Fibroblast of skin of back (primary cell): Measurements from ENCODE around the gene ARHGAP28.
"Not testable (repeated sequence)": the region's sequence is repeated elsewhere in the genome, so short reads cannot be mapped to it uniquely, and the experiment has no call there.

Experiments
- DNase-seq: peaks from one replicate; pipeline ENCODE4 v3.0.0-alpha.2; 2013

ARHGAP28 gene

DNA sequence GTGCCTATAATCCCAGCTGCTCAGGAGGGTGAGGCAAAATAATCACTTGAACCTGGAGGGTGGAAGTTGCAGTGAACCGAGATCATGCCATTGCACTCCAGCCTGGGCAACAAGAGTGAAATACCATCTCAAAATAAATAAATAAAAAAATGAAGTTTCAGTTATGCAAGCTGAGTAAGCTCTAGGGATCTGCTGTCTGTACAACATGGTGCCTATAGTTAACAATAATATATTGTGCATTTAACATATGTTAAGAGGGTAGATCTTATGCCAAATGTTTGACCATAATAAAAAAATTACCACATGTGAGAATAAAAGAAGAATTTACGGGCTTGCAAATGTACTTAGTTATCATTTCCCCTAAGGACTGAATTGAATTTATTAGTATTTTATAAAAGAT lies 208.9 kb downstream of the ARHGAP28 start:
- not testable (repeated sequence) for DNase-seq

- no peak for DNase-seq
These were observed 210.5 kb downstream of the ARHGAP28 start for GRCh38 chr18:6939972-6940371.

- no peak for DNase-seq
These were observed 210.9 kb downstream of the ARHGAP28 start for GRCh38 chr18:6940451-6940850.

DNA sequence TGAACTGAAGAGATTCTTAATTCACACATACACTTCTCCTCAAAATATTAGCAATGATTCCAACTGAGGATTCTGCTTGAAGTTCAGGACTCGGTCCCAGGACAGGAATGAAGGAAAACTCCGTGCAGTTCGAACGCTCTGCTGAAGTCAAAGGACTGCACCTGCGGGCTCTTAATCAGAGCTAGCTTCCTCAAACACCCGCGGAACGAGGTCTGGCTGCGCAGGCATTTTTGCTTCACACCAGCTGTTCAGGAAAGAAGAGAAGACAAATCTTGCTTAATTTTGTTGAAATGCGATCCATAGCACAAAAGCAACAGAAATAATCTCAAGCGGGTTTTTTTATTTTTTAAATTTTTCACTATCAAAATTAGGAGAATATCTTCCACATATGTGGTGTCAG lies 212.5 kb downstream of the ARHGAP28 start:
- no peak for DNase-seq

- DNase-seq: no peak
These were observed 213.2 kb downstream of the ARHGAP28 start for GRCh38 chr18:6942742-6943141.

DNA sequence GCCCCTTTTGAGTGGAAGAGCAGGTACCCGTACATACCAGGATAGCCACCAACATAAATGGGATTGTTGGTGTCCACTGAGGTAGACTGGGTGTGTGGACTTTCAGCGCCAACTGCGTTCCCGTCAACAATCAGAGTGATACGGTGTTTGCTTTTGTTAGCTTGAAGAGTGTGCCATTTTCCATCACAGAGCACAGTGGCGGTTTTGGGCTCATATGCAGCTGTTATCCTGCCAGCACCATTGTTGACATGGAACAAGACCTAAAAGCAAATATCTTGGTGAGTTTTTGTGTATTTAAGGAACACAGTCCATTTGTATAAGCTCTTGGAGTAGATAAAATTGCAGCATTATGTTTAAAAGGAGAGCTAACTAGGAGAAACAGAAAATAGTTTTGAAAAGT lies 213.6 kb downstream of the ARHGAP28 start:
- DNase-seq: no peak

GRCh38 chr18:6947338-6948030 lies 218.0 kb downstream of the ARHGAP28 start:
- no peak for DNase-seq

DNA sequence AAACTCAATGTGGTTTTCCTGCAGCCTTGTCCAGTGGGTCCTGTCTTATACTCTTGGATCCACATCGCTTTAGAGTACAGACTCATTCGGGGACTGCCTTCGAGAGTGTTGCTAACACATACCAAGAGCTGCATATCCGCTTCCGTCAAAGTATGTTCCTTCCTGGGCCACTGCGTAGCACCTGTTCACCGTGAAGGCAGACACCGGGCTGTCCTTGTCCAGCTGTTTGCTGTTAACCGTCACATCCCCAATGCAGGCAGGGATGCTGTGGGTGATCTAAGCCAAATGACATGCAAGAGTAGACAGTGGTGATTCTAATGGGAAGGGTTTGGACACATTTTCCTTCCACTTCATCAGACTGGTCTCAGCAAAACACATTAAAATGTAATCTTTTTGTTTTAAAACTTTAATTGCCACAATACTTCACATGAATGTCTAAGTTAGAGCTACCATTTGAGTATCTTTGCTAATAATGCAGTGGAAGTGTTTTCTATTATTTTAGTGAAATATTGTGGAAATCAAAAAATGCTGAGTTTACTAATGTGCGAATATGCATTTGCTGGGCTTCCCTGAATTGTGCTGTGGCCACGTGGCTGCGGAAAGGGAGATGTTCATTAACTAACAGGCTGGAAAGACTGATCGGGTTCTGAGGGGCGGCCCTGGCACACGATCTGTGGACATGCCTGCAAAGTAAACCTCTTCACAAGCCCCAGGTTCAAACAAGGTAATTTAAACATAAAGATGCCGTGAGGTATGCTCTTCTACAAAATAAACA lies 219.0 kb downstream of the ARHGAP28 start:
- DNase-seq: no peak

DNA sequence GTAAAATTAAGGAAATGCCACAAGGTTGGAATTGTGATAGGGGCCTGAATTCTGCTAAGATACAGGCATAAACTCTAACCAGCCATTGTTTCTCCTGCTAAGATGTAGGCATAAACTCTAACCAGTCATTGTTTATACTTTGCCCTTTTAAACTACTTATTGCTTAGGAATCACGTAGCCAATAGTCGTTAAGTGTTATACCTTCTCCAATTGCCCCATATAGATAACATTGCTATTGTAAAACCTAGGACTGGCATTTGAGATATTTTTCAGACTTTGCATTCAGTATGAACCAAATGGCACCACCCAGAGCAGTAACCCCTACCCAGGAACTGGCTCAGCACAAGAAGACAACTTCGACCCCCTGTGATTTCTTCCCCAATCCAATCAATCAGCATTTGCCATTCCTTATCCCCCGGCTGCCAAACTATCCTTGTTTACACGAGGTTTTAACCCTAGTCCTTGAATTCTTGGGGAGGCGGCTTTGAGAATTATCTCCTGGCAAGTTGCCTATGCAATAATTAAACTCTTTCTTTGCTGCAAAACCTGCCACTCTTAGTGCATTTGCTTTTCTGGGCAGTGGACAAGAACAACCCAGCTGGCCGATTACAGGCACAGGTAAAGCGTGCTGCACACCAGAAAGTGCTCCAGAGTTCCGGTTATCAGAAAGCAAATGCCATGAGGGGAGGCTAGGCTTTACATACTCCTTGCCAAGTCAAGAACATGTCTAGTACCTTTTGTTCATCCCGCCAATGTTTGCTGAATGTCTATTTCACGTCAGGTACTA lies 220.5 kb downstream of the ARHGAP28 start:
- DNase-seq: no peak

GRCh38 chr18:6950641-6951040 lies 221.1 kb downstream of the ARHGAP28 start:
- DNase-seq: no peak

- no peak for DNase-seq
These were observed 222.0 kb downstream of the ARHGAP28 start for GRCh38 chr18:6951336-6952090.

DNA sequence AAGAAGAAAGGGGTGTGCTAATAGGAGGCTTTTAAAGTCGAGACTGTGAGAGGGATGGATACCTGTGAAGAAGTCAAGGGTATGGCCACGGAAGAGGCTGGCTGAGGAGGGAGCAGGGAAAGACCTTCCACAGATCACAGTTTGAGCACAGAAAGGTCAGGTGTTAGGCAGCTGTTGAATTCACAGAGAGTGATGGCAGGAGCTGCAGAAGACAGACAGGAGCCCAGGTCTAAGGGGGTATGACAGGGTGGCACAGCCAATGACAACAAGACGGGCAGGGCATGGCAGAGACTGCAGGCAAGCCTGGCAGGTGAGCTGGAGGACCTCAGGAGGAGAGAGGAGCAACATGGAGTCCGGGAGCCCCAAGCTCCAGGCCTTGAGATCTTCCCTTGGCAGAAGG lies 225.0 kb downstream of the ARHGAP28 start:
- DNase-seq: no peak

- no peak for DNase-seq
These were observed 225.8 kb downstream of the ARHGAP28 start for GRCh38 chr18:6955304-6955703.

- DNase-seq: no peak
These were observed 227.0 kb downstream of the ARHGAP28 start for GRCh38 chr18:6956495-6956894.

DNA sequence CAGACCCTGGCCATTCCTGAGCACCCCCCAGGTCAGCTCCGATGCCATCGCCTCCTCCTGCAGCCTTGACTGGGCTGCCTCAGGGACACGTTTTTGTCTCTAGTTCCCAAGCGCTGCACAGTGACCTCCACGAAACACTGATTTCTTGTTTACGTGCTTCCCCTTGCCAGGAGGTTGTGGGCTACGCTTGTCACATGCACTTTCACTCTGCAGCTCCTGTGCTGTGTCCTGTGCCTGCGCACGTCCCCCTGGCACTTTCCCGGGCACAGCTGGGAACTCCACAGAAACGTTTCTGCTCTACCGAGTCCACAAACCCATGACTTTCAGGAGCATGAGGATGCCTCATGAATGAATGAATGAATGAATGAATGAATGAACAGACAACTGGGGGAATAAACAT lies 227.5 kb downstream of the ARHGAP28 start:
- DNase-seq: no peak

DNA sequence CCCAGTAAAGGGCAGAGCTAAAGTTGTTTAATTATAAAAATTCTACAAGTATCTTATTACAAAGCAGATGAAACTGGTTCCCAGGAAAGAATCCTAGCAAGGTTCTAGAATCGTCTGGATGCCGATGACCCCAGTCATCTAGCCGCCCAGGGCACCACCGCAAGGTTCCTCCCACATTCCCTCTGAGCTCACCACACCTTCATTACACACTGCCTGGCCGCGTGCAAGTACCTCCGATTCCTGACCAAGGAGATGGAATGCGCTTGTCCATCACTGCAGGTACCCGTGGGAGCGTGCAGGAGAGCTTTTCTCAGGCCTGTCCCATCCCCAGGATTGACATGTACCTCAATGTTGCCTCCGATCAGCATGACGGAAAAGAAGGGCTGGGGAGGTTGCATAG lies 229.6 kb downstream of the ARHGAP28 start:
- DNase-seq: no peak

DNA sequence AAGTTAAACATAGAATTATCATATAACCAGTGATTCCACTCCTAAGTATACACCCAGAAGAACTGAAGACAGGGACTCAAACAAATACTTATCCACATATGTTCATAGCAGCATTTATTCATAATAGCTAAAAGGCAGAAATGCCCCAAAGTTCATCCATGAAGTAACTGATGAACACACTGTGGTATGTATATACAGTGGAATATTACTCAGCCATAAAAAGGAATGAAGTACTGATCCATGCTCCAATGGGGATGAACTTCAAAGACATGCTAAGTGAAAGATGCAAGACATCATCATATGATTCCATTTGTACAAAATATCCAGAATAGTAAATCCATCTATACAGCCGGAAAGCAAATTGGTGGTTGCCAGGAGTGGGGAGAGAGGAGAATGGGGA lies 230.6 kb downstream of the ARHGAP28 start:
- no peak for DNase-seq

- peak; percentile 34 for DNase-seq
These were observed 231.1 kb downstream of the ARHGAP28 start for GRCh38 chr18:6960656-6961055.

GRCh38 chr18:6961331-6961730 lies 231.8 kb downstream of the ARHGAP28 start:
- no peak for DNase-seq

- no peak for DNase-seq
These were observed 233.3 kb downstream of the ARHGAP28 start for GRCh38 chr18:6962571-6963451.

- no peak for DNase-seq
These were observed 234.1 kb downstream of the ARHGAP28 start for GRCh38 chr18:6963452-6964097.
